RWPE2 (cell line): Measurements from ENCODE around the gene TET2.

Source experiments
- ATAC-seq: fragments of 200-7000 bp; cut with Tn5 transposase; 3 replicates; pipeline ENCODE4 v1.9.1; 2021; ENCODE audit warnings: low read depth
- DNase-seq: peaks from one replicate; pipeline ENCODE4 v3.0.0-alpha.2; 2020; ENCODE audit warnings: low spot score
- H3K27ac ChIP-seq: fragments of 450-650 bp; 2 replicates; pipeline ENCODE4 v1.5.1; 2017; ENCODE audit warnings: mild to moderate bottlenecking; ENCODE audit not compliant: poor library complexity, severe bottlenecking
- H3K27me3 ChIP-seq: fragments of 250-450 bp; sonication (Bioruptor Pico); 2 replicates; pipeline ENCODE4 v1.5.1; 2021; ENCODE audit warnings: mild to moderate bottlenecking, moderate library complexity; ENCODE audit not compliant: insufficient read depth, poor library complexity, severe bottlenecking
- H3K36me3 ChIP-seq: fragments of 250-450 bp; sonication (Bioruptor Pico); 2 replicates; pipeline ENCODE4 v1.5.1; 2020; ENCODE audit warnings: low read depth, mild to moderate bottlenecking, moderate library complexity
- H3K4me1 ChIP-seq: fragments of 250-450 bp; sonication (Bioruptor Pico); 2 replicates; pipeline ENCODE4 v1.5.1; 2021; ENCODE audit warnings: mild to moderate bottlenecking, moderate library complexity; ENCODE audit not compliant: insufficient read depth, poor library complexity, severe bottlenecking
- H3K4me3 ChIP-seq: fragments of 250-450 bp; sonication (Bioruptor Pico); 2 replicates; pipeline ENCODE4 v1.5.1; 2021; ENCODE audit warnings: mild to moderate bottlenecking, moderate library complexity; ENCODE audit not compliant: severe bottlenecking
- H3K9me3 ChIP-seq: fragments of 250-450 bp; sonication (Bioruptor Pico); 2 replicates; pipeline ENCODE4 v1.5.1; 2021; ENCODE audit warnings: mild to moderate bottlenecking, moderate library complexity; ENCODE audit not compliant: severe bottlenecking
- CTCF ChIP-seq: fragments of 450-650 bp; IDR thresholded peaks from one replicate; pipeline ENCODE4 v1.5.1; 2017; ENCODE audit warnings: mild to moderate bottlenecking, moderate library complexity; ENCODE audit not compliant: poor library complexity, severe bottlenecking

Gene TET2

GRCh38 chr4:105230287-105230686 is 83.6 kb downstream of the TET2 start:
- no peaks in the 10 kb centered on the region; the same call in 1 of the 2 replicates for H3K36me3 ChIP-seq
- H3K27ac ChIP-seq = no peak overlapping the region
- no peaks in the 10 kb centered on the region for H3K4me1 ChIP-seq
- no peaks in the 10 kb centered on the region for H3K27me3 ChIP-seq
- ATAC-seq (no peak), DNase-seq (no peak)
- no peak overlapping the region for H3K4me3 ChIP-seq
- H3K9me3 ChIP-seq = no peaks in the 10 kb centered on the region
- no peak for TF ChIP-seq CTCF

GRCh38 chr4:105232374-105232773 is 85.7 kb downstream of the TET2 start:
- ATAC-seq = no peak
- no peak overlapping the region for H3K4me3 ChIP-seq
- TF ChIP-seq CTCF = no peak

GRCh38 chr4:105234582-105234981 is 87.9 kb downstream of the TET2 start:
- Histone ChIP-seq H3K9me3 (no peaks in the 10 kb centered on the region), H3K27me3 (no peaks in the 10 kb centered on the region), H3K4me1 (no peaks in the 10 kb centered on the region), H3K27ac (no peak overlapping the region), H3K36me3 (peaks cover 3% of the 10 kb centered on the region), H3K4me3 (no peak overlapping the region)
- DNase-seq (no peak), ATAC-seq (no peak)
- TF ChIP-seq CTCF = no peak

More at GRCh38 chr4:105232374-105232773, 85.7 kb downstream of the TET2 start:
- Histone ChIP-seq H3K9me3 (no peaks in the 10 kb centered on the region), H3K27ac (no peak overlapping the region), H3K36me3 (no peaks in the 10 kb centered on the region; the same call in 1 of the 2 replicates), H3K27me3 (no peaks in the 10 kb centered on the region), H3K4me1 (no peaks in the 10 kb centered on the region)
- no peak for DNase-seq

- DNase-seq (no peak), ATAC-seq (no peak)
- H3K27ac ChIP-seq = no peak overlapping the region
- TF ChIP-seq CTCF = no peak
- H3K27me3 ChIP-seq = no peaks in the 10 kb centered on the region
- peaks cover 7% of the 10 kb centered on the region for H3K36me3 ChIP-seq
- no peak overlapping the region for H3K4me3 ChIP-seq
- no peaks in the 10 kb centered on the region for H3K4me1 ChIP-seq
- no peaks in the 10 kb centered on the region for H3K9me3 ChIP-seq
Observed at GRCh38 chr4:105236202-105236915, 89.7 kb downstream of the TET2 start.

- H3K4me1 ChIP-seq = no peaks in the 10 kb centered on the region
- no peak overlapping the region for H3K4me3 ChIP-seq
- no peaks in the 10 kb centered on the region for H3K9me3 ChIP-seq
- peaks cover 9% of the 10 kb centered on the region for H3K36me3 ChIP-seq
- no peaks in the 10 kb centered on the region for H3K27me3 ChIP-seq
- no peak for TF ChIP-seq CTCF
- H3K27ac ChIP-seq = no peak overlapping the region
- no peak for DNase-seq
- no peak for ATAC-seq
Observed at GRCh38 chr4:105236916-105237311, 90.2 kb downstream of the TET2 start.
